HEK293 (cell line): Measurements from ENCODE around the gene SERINC4.
"Not testable (repeated sequence)": the region's sequence is repeated elsewhere in the genome, so short reads cannot be mapped to it uniquely, and the experiment has no call there.

Source experiments
- CTCF ChIA-PET: fragments of 350-600 bp; formaldehyde crosslinking; extraction: SDS; loops from one replicate; lab custom pipeline; 2021; ENCODE audit warnings: antibody characterized with exemption; lab: Yijun Ruan, JAX
- POLR2A ChIA-PET: fragments of 300-600 bp; formaldehyde crosslinking; extraction: SDS; loops from one replicate; lab custom pipeline; 2020; ENCODE audit warnings: antibody characterized with exemption, inconsistent platforms; lab: Yijun Ruan, JAX
- H3K27ac ChIP-seq: fragments of 200-500 bp; sonication (Bioruptor generic); 2 replicates; pipeline ENCODE4 v1.5.1; 2014; ENCODE audit warnings: low read depth, low read length, control low read depth, inconsistent platforms; ENCODE audit errors: extremely low read depth
- H3K36me3 ChIP-seq, 2 experiments: fragments of 200-500 bp in 1 of 2; sonication (Bioruptor generic) in 1 of 2; 1 replicate in 1 of 2; 2 replicates in 1 of 2; pipeline ENCODE4 v1.5.1; 2014 to 2017; ENCODE audit warnings: inconsistent platforms in 2 of 2, low read length in 2 of 2; ENCODE audit not compliant: control insufficient read depth in 2 of 2, insufficient read depth in 1 of 2
- H3K4me1 ChIP-seq: fragments of 200-500 bp; sonication (Bioruptor generic); 2 replicates; pipeline ENCODE4 v1.5.1; 2014; ENCODE audit warnings: mild to moderate bottlenecking, low read length, inconsistent platforms; ENCODE audit not compliant: control insufficient read depth, insufficient read depth
- H3K4me3 ChIP-seq: 2 replicates; pipeline ENCODE4 v1.5.1; 2011; ENCODE audit warnings: low read depth, mild to moderate bottlenecking, control low read depth, low read length, moderate library complexity
- H3K9me3 ChIP-seq: fragments of 200-500 bp; sonication (Bioruptor generic); 2 replicates; pipeline ENCODE4 v1.5.1; 2014; ENCODE audit warnings: low read depth, low read length, inconsistent platforms; ENCODE audit not compliant: control insufficient read depth, insufficient read depth
- EGR2 ChIP-seq: fragments of 450-650 bp; formaldehyde crosslinking; IDR thresholded peaks from 2 replicates; pipeline ENCODE4 v1.5.1; 2016; ENCODE audit warnings: low read depth, missing biosample characterization, missing genetic modification characterization
- GLIS1 ChIP-seq: fragments of 450-650 bp; formaldehyde crosslinking; IDR thresholded peaks from 2 replicates; pipeline ENCODE4 v1.5.1; 2016; ENCODE audit warnings: missing biosample characterization, missing genetic modification characterization
- PRDM1 ChIP-seq: fragments of 450-650 bp; formaldehyde crosslinking; IDR thresholded peaks from 2 replicates; pipeline ENCODE4; 2016; ENCODE audit warnings: missing biosample characterization, missing genetic modification characterization
- SP2 ChIP-seq: fragments of 450-650 bp; formaldehyde crosslinking; IDR thresholded peaks from 2 replicates; pipeline ENCODE4 v1.5.1; 2016; ENCODE audit warnings: missing biosample characterization, missing genetic modification characterization
- ZBTB17 ChIP-seq: fragments of 450-650 bp; formaldehyde crosslinking; IDR thresholded peaks from 2 replicates; pipeline ENCODE4 v1.5.1; 2016; ENCODE audit warnings: missing biosample characterization, missing genetic modification characterization
- ZBTB20 ChIP-seq: fragments of 450-650 bp; formaldehyde crosslinking; IDR thresholded peaks from 2 replicates; pipeline ENCODE4 v1.5.1; 2016; ENCODE audit warnings: missing biosample characterization, missing genetic modification characterization
- ZFP37 ChIP-seq: fragments of 450-650 bp; formaldehyde crosslinking; IDR thresholded peaks from 2 replicates; pipeline ENCODE4 v1.5.1; 2016; ENCODE audit warnings: missing biosample characterization, missing genetic modification characterization
- ZFP69B ChIP-seq: fragments of 450-650 bp; formaldehyde crosslinking; IDR thresholded peaks from 2 replicates; pipeline ENCODE4 v1.5.1; 2016; ENCODE audit warnings: missing biosample characterization, missing genetic modification characterization
- ZNF10 ChIP-seq: fragments of 450-650 bp; formaldehyde crosslinking; IDR thresholded peaks from 2 replicates; pipeline ENCODE4 v1.5.1; 2017; ENCODE audit warnings: missing biosample characterization, missing genetic modification characterization
- ZNF202 ChIP-seq: fragments of 450-650 bp; formaldehyde crosslinking; IDR thresholded peaks from 2 replicates; pipeline ENCODE4 v1.5.1; 2016; ENCODE audit warnings: missing biosample characterization, missing genetic modification characterization, borderline replicate concordance
- ZNF394 ChIP-seq: fragments of 450-650 bp; formaldehyde crosslinking; IDR thresholded peaks from 2 replicates; pipeline ENCODE4 v1.5.1; 2016; ENCODE audit warnings: missing biosample characterization, missing genetic modification characterization, mild to moderate bottlenecking, moderate library complexity, borderline replicate concordance
- ZNF776 ChIP-seq: fragments of 450-650 bp; formaldehyde crosslinking; IDR thresholded peaks from 2 replicates; pipeline ENCODE4 v1.5.0; 2017; ENCODE audit warnings: missing biosample characterization, missing genetic modification characterization, borderline replicate concordance
- ZXDB ChIP-seq: fragments of 450-650 bp; formaldehyde crosslinking; IDR thresholded peaks from 2 replicates; pipeline ENCODE4 v1.5.1; 2016; ENCODE audit warnings: missing biosample characterization, missing genetic modification characterization
- TF ChIP-seq, protein P1 (sequence below): fragments of 450-650 bp; formaldehyde crosslinking; IDR thresholded peaks from 2 replicates; pipeline ENCODE4 v1.5.1; 2016; ENCODE audit warnings: missing biosample characterization, missing genetic modification characterization
- TF ChIP-seq, protein P2 (sequence below): fragments of 450-650 bp; formaldehyde crosslinking; IDR thresholded peaks from 2 replicates; pipeline ENCODE4 v1.5.1; 2016; ENCODE audit warnings: missing biosample characterization, missing genetic modification characterization
- TF ChIP-seq, protein P3 (sequence below): fragments of 450-650 bp; formaldehyde crosslinking; IDR thresholded peaks from 2 replicates; pipeline ENCODE4 v1.5.1; 2016; ENCODE audit warnings: missing biosample characterization, missing genetic modification characterization
- TF ChIP-seq, protein P4 (sequence below): fragments of 450-650 bp; formaldehyde crosslinking; IDR thresholded peaks from 2 replicates; pipeline ENCODE4 v1.5.1; 2016; ENCODE audit warnings: missing biosample characterization, missing genetic modification characterization
- TF ChIP-seq, protein P5 (sequence below): fragments of 450-650 bp; formaldehyde crosslinking; IDR thresholded peaks from 2 replicates; pipeline ENCODE4 v1.5.1; 2016; ENCODE audit warnings: missing biosample characterization, missing genetic modification characterization
- TF ChIP-seq, protein P6 (sequence below): fragments of 450-650 bp; formaldehyde crosslinking; IDR thresholded peaks from 2 replicates; pipeline ENCODE4 v1.5.1; 2016; ENCODE audit warnings: missing biosample characterization, missing genetic modification characterization

The SERINC4 gene

DNA sequence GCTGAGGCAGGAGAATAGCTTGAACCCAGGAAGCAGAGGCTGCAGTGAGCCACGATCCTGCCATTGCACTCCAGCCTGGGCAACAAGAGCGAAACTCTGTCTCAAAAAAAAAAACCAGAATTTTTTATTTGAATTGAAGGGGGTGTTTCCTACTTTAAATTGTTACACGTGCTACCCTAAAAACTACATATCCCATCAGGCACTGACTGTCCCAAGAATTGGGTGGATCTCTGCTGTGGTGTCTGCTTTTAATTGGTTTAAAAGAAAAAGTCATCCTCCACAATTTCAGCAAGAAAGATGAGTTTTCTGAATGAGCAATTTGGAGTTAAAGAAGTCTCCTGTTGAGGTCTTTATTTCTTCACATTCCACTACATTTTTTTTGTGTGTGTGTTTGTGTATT, 51.6 kb downstream of the SERINC4 start (continued):
- TF ChIP-seq, protein P1, sequence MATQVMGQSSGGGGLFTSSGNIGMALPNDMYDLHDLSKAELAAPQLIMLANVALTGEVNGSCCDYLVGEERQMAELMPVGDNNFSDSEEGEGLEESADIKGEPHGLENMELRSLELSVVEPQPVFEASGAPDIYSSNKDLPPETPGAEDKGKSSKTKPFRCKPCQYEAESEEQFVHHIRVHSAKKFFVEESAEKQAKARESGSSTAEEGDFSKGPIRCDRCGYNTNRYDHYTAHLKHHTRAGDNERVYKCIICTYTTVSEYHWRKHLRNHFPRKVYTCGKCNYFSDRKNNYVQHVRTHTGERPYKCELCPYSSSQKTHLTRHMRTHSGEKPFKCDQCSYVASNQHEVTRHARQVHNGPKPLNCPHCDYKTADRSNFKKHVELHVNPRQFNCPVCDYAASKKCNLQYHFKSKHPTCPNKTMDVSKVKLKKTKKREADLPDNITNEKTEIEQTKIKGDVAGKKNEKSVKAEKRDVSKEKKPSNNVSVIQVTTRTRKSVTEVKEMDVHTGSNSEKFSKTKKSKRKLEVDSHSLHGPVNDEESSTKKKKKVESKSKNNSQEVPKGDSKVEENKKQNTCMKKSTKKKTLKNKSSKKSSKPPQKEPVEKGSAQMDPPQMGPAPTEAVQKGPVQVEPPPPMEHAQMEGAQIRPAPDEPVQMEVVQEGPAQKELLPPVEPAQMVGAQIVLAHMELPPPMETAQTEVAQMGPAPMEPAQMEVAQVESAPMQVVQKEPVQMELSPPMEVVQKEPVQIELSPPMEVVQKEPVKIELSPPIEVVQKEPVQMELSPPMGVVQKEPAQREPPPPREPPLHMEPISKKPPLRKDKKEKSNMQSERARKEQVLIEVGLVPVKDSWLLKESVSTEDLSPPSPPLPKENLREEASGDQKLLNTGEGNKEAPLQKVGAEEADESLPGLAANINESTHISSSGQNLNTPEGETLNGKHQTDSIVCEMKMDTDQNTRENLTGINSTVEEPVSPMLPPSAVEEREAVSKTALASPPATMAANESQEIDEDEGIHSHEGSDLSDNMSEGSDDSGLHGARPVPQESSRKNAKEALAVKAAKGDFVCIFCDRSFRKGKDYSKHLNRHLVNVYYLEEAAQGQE, result no peak
- TF ChIP-seq ZNF776 (tag by site-specific recombination), result no peak
- TF ChIP-seq, protein P2, sequence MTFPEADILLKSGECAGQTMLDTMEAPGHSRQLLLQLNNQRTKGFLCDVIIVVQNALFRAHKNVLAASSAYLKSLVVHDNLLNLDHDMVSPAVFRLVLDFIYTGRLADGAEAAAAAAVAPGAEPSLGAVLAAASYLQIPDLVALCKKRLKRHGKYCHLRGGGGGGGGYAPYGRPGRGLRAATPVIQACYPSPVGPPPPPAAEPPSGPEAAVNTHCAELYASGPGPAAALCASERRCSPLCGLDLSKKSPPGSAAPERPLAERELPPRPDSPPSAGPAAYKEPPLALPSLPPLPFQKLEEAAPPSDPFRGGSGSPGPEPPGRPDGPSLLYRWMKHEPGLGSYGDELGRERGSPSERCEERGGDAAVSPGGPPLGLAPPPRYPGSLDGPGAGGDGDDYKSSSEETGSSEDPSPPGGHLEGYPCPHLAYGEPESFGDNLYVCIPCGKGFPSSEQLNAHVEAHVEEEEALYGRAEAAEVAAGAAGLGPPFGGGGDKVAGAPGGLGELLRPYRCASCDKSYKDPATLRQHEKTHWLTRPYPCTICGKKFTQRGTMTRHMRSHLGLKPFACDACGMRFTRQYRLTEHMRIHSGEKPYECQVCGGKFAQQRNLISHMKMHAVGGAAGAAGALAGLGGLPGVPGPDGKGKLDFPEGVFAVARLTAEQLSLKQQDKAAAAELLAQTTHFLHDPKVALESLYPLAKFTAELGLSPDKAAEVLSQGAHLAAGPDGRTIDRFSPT (tag by site-specific recombination), result no peak
- TF ChIP-seq, protein P3, sequence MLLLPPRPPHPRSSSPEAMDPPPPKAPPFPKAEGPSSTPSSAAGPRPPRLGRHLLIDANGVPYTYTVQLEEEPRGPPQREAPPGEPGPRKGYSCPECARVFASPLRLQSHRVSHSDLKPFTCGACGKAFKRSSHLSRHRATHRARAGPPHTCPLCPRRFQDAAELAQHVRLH (tag by site-specific recombination), result no peak
- TF ChIP-seq ZNF202 (tag by site-specific recombination), result no peak
- TF ChIP-seq, all 188 proteins: peak for 0

DNA sequence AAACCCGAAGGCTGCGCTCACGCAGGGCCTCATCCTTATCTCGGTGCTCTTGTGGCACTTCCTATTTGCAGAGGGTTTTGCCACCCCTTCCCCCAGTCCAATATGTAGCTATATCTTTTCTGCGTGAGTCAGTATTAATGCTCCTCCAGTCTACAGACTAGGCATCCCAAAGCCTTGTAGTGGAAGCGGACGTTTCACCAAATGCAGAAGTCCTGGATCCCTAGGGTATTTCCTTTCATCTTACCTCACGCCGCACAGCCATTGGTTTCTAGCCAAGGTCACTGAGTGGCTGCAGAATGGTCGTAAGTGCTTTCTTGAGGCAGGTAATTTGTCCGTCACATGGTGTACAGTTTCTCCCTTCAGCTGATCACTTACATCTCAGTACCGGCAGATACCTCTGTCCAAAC, 53.1 kb downstream of the SERINC4 start:
- not testable (repeated sequence) for H3K4me1 ChIP-seq
- POLR2A ChIA-PET, result interaction anchor here (0.6 to 0.9 kb wide), 2 partner anchors 23 to 236 kb away, joined by 3 to 4 read pairs; no protein-coding TSS in a partner anchor
- peak overlapping the region; percentile 65 for H3K4me3 ChIP-seq

DNA sequence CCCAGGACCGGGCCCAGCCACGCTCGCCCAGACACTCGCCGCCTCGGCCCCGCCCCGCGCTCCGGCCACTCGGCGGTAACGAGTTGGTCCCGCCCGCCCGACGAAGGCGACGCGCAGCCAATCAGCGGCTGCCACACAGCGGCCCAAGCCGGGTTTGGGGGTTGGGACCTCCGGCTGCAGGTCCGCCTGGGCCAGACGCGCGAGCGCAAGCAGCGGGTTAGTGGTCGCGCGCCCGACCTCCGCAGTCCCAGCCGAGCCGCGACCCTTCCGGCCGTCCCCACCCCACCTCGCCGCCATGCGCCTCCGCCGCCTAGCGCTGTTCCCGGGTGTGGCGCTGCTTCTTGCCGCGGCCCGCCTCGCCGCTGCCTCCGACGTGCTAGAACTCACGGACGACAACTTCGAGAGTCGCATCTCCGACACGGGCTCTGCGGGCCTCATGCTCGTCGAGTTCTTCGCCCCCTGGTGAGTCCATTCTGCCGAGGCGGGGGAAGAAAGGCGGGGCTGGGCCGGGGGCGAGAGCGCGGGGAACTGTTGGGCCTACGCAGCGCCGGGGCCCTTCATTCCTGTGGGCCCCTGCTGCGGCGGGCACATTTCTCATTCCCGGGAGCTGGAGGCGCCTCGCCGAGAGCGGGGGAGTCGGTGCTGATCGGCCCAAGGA, 53.6 kb downstream of the SERINC4 start, which contains the start of gene PDIA3:
Gene PDIA3 (plus strand): TSS at position 194 of the 658 bp plus-strand sequence. CDS start 102 bp downstream, at position 296.
- Histone ChIP-seq H3K27ac (peak within 1 kb of the TSS; percentile 79), H3K4me3 (peak within 1 kb of the TSS; percentile 65)
- H3K36me3 ChIP-seq, H3K9me3 ChIP-seq, H3K4me1 ChIP-seq, CTCF ChIA-PET: not testable (repeated sequence)
- POLR2A ChIA-PET, result interaction anchor here (0.6 to 0.9 kb wide), 2 partner anchors 22 to 236 kb away, joined by 3 to 4 read pairs; no protein-coding TSS in a partner anchor
- peak; percentile 86; the same call in 1 of the 2 replicates for TF ChIP-seq EGR2
- TF ChIP-seq, protein P4, sequence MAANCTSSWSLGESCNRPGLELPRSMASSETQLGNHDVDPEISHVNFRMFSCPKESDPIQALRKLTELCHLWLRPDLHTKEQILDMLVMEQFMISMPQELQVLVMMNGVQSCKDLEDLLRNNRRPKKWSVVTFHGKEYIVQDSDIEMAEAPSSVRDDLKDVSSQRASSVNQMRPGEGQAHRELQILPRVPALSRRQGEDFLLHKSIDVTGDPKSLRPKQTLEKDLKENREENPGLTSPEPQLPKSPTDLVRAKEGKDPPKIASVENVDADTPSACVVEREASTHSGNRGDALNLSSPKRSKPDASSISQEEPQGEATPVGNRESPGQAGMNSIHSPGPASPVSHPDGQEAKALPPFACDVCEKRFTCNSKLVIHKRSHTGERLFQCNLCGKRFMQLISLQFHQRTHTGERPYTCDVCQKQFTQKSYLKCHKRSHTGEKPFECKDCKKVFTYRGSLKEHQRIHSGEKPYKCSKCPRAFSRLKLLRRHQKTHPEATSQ (tag by site-specific recombination), result 0 out of 2 replicates have a peak, but pooled peaks have one; percentile 43
- peak; percentile 88 for TF ChIP-seq ZBTB20 (tag by site-specific recombination)
- 0 out of 2 replicates have a peak, but pooled peaks have one; percentile 36 for TF ChIP-seq ZFP37
- TF ChIP-seq, protein P5, sequence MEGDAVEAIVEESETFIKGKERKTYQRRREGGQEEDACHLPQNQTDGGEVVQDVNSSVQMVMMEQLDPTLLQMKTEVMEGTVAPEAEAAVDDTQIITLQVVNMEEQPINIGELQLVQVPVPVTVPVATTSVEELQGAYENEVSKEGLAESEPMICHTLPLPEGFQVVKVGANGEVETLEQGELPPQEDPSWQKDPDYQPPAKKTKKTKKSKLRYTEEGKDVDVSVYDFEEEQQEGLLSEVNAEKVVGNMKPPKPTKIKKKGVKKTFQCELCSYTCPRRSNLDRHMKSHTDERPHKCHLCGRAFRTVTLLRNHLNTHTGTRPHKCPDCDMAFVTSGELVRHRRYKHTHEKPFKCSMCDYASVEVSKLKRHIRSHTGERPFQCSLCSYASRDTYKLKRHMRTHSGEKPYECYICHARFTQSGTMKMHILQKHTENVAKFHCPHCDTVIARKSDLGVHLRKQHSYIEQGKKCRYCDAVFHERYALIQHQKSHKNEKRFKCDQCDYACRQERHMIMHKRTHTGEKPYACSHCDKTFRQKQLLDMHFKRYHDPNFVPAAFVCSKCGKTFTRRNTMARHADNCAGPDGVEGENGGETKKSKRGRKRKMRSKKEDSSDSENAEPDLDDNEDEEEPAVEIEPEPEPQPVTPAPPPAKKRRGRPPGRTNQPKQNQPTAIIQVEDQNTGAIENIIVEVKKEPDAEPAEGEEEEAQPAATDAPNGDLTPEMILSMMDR (tag by site-specific recombination), result peak; percentile 38; the same call in 1 of the 2 replicates
- TF ChIP-seq GLIS1, result peak; percentile 69
- 0 out of 2 replicates have a peak, but pooled peaks have one; percentile 18 for TF ChIP-seq ZXDB (tag by site-specific recombination)
- peak; percentile 79 for TF ChIP-seq SP2 (tag by site-specific recombination)

More for the DNA sequence above, 53.1 kb downstream of the SERINC4 start:
- H3K9me3 ChIP-seq, CTCF ChIA-PET: not testable (repeated sequence)
- Histone ChIP-seq H3K36me3 (peaks cover 0 to 11% of the 10 kb centered on the region in 2 experiments; a peak in 2 of 3 replicates), H3K27ac (peak overlapping the region; percentile 79)
- TF ChIP-seq ZBTB20 (tag by site-specific recombination), result peak; percentile 13; the same call in 1 of the 2 replicates
- TF ChIP-seq ZNF10, result 0 out of 2 replicates have a peak, but pooled peaks have one; percentile 43
- TF ChIP-seq PRDM1 (tag by site-specific recombination), result peak; percentile 57
- TF ChIP-seq, protein P6, sequence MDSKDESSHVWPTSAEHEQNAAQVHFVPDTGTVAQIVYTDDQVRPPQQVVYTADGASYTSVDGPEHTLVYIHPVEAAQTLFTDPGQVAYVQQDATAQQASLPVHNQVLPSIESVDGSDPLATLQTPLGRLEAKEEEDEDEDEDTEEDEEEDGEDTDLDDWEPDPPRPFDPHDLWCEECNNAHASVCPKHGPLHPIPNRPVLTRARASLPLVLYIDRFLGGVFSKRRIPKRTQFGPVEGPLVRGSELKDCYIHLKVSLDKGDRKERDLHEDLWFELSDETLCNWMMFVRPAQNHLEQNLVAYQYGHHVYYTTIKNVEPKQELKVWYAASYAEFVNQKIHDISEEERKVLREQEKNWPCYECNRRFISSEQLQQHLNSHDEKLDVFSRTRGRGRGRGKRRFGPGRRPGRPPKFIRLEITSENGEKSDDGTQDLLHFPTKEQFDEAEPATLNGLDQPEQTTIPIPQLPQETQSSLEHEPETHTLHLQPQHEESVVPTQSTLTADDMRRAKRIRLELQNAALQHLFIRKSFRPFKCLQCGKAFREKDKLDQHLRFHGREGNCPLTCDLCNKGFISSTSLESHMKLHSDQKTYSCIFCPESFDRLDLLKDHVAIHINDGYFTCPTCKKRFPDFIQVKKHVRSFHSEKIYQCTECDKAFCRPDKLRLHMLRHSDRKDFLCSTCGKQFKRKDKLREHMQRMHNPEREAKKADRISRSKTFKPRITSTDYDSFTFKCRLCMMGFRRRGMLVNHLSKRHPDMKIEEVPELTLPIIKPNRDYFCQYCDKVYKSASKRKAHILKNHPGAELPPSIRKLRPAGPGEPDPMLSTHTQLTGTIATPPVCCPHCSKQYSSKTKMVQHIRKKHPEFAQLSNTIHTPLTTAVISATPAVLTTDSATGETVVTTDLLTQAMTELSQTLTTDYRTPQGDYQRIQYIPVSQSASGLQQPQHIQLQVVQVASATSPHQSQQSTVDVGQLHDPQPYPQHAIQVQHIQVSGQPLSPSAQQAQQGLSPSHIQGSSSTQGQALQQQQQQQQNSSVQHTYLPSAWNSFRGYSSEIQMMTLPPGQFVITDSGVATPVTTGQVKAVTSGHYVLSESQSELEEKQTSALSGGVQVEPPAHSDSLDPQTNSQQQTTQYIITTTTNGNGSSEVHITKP, result peak; percentile 20
- TF ChIP-seq ZFP69B (tag by site-specific recombination), result 0 out of 2 replicates have a peak, but pooled peaks have one; percentile 5
- TF ChIP-seq ZBTB17 (tag by site-specific recombination), result peak; percentile 87
- 0 out of 2 replicates have a peak, but pooled peaks have one; percentile 17 for TF ChIP-seq ZNF394
